Activated CD4-positive, alpha-beta T cell treated with anti-CD3 and anti-CD28 coated beads, Interleukin-2, amount 10 ng/mL, durations not matched to agents 24 days and 14 days (primary cell): ENCODE measurements around the gene GALNT9. TPM values are rescaled to one million over a fixed set of nuclear protein-coding genes. Genes with fewer than 3 reads are reported as not detected.
"Not testable (repeated sequence)": the region's sequence is repeated elsewhere in the genome, so short reads cannot be mapped to it uniquely, and the experiment has no call there.

ENCODE experiments used
- DNase-seq: peaks from one replicate; pipeline ENCODE4 v3.0.0; 2022
- H3K27ac Mint-ChIP-seq: one replicate; pipeline ENCODE4 v1.8.0; 2022; ENCODE audit warnings: mild to moderate bottlenecking, mixed read lengths
- H3K27me3 Mint-ChIP-seq: one replicate; pipeline ENCODE4 v1.8.0; 2022; ENCODE audit warnings: mixed read lengths
- H3K36me3 Mint-ChIP-seq: one replicate; pipeline ENCODE4 v1.8.0; 2022; ENCODE audit warnings: low read depth, mild to moderate bottlenecking, mixed read lengths
- H3K4me1 Mint-ChIP-seq: one replicate; pipeline ENCODE4 v1.8.0; 2021; ENCODE audit warnings: mixed read lengths
- H3K4me3 Mint-ChIP-seq: one replicate; pipeline ENCODE4 v1.8.0; 2022; ENCODE audit warnings: mild to moderate bottlenecking, moderate library complexity, mixed read lengths
- H3K9me3 Mint-ChIP-seq: one replicate; pipeline ENCODE4 v1.8.0; 2021; ENCODE audit warnings: mixed read lengths
- intact Hi-C: fragments of 100-400 bp; cut with micrococcal nuclease; formaldehyde crosslinking; loops from one replicate; pipeline ENCODE4 v1.15.1; 2023
- total RNA-seq: library from RNA; stranded (reverse); gene quantifications from 2 replicates; pipeline ENCODE4 v1.2.3, GENCODE V29; 2022

GALNT9 gene
- total RNA-seq, 1 donor from 2014 or later = not detected

DNA sequence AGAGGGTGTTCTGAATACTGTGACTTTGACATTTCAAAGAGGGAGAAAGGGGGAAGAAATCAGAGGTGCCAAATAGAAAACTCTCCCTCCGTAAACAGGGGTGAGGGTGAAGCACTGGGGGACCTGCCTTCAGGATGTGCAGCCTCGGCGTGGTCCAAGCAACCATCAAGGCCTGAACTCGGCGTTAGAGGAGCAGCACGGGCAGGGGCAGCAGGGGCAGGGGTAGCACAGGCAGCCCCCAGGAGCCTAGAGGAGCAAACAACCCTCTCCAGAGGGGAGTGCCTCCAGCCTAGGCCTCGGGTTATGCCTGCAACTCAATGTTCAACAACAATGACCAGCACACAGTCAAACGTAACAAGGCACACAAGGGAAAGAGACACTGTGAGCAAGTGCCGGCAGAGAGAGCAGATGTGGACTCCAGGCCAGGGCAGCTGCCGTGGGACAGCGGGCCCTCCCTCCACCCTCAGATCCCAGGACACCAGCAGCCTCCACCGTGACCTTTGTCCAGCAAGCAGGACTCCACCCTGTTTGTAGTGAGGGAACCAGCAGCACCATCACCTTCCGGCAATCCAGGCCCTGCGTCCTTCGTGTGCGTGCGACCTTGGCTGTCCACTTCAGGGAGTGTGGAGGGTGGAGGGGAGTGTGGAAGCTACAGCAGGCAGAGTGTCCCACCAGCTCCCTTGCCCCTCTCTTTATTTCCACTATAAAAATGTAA lies 18.0 kb downstream of the GALNT9 start:
- intact Hi-C loops = no loop called here
- Mint-ChIP-seq H3K9me3 (peaks cover 14% of the 10 kb centered on the region), H3K36me3 (no peaks in the 10 kb centered on the region), H3K4me1 (no peaks in the 10 kb centered on the region), H3K4me3 (no peak overlapping the region), H3K27ac (no peak overlapping the region), H3K27me3 (no peaks in the 10 kb centered on the region)
- no peak for DNase-seq

DNA sequence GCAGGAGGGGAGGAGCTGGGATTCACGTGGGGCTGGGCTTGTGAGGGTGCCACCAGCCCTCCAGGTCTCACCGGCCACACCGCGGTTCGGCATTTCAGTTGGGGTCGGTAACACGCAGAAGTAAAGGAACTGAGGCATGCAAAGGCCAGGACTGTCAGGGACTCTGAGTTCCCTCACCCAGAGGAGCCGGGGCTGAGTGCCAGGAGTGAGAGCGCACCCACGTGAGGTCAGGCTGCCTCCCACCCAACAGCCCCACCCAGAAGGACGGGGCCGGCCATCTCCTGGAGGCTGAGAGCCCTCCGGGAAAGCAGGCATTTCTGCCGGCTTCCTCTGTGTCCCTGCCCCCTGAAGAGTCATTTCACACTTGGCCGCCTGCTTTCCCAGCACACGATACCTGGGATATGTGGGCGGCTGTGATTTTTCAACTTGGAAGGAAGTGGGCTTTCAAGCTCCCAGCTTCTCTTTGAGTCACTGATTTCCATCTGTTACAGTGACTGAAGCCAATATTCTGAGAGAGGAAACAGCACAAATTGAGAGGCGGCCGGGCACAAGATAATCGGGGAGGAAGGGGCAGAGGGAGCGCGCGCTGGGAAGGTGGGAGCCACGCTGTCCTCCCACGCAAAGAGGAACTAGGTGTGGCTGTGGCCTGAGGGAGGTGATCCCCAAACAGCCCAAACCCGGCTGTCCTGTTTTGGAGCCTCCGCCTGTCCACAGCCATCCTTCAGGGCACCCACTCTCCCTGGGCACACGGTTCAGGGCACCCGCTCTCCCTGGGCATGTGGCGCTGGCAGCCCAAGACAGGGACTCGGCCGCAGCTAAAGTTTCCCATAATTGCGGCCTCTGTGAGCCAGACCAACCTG lies 19.0 kb downstream of the GALNT9 start:
- DNase-seq = no peak
- H3K27ac Mint-ChIP-seq = no peak overlapping the region
- no peak overlapping the region for H3K4me3 Mint-ChIP-seq
- H3K4me1 Mint-ChIP-seq = no peaks in the 10 kb centered on the region
- H3K9me3 Mint-ChIP-seq = peaks cover 14% of the 10 kb centered on the region
- H3K36me3 Mint-ChIP-seq = no peaks in the 10 kb centered on the region
- intact Hi-C loops = no loop called here
- no peaks in the 10 kb centered on the region for H3K27me3 Mint-ChIP-seq

DNA sequence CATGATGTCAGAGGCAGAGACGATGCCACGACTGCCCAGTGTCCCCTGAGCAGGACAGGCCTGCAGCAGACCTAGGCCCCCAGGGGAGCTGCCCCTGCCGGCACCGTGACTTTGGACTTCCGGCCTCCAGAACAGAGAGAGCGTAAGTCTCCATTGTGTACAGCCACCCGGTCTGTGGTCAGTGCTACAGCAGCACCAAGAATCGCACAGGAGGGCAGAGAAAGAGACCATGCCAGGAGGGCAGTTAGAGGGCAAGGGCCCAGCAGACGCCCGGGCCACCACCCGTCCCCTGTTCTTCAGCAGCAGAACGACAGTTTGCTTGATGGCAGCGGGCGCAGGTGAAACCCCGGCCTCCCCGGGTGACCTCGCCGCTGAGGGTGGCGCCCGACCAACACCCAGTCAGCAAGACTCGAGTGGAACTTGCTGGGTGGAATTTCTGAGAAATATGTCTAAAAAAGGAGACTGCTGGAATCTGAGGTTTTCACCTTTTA lies 19.7 kb downstream of the GALNT9 start:
- no peaks in the 10 kb centered on the region for H3K36me3 Mint-ChIP-seq
- H3K27ac Mint-ChIP-seq = no peak overlapping the region
- no peaks in the 10 kb centered on the region for H3K4me1 Mint-ChIP-seq
- DNase-seq = no peak
- no peak overlapping the region for H3K4me3 Mint-ChIP-seq
- no peaks in the 10 kb centered on the region for H3K27me3 Mint-ChIP-seq
- H3K9me3 Mint-ChIP-seq = peaks cover 14% of the 10 kb centered on the region
- intact Hi-C loops = no loop called here

DNA sequence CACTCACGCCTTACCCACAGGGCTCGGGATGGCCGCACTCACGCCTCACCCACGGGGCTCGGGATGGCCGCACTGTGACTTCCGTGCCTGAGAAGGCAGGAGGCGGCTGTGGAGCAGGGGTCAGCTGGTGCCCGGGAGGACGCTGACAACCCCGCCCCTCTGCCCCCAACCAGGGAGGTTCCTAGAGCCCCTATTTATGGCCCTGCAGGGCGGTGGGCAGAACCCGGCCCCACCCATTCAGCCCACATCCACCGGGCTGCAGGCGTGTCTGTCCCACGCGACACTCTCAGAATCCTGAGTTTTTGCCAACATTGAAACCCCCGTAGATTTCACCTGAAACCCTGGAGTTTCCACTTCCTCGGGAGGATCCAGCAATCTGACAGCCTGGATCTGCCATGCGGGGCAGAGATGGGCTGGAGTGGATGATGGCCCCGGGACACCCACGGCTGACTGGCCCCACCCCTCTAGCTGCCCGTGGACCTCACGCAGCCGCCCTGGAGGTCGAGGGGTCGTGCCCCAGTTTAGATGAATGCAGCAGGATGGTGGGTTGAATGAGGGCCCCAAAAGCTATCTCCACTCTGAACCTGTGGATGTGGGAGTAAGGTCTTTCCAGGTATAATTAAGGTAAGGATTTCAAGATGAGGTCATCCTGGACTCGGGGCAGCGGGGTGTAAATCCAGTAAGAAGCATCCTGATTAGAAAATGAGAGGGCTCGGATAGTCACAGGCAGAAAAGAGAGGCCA lies 20.4 kb downstream of the GALNT9 start:
- no peak overlapping the region for H3K4me3 Mint-ChIP-seq
- H3K27ac Mint-ChIP-seq = no peak overlapping the region
- DNase-seq = no peak
- peaks cover 14% of the 10 kb centered on the region for H3K9me3 Mint-ChIP-seq
- no peaks in the 10 kb centered on the region for H3K36me3 Mint-ChIP-seq
- no peaks in the 10 kb centered on the region for H3K27me3 Mint-ChIP-seq
- no peaks in the 10 kb centered on the region for H3K4me1 Mint-ChIP-seq
- intact Hi-C loops = no loop called here

DNA sequence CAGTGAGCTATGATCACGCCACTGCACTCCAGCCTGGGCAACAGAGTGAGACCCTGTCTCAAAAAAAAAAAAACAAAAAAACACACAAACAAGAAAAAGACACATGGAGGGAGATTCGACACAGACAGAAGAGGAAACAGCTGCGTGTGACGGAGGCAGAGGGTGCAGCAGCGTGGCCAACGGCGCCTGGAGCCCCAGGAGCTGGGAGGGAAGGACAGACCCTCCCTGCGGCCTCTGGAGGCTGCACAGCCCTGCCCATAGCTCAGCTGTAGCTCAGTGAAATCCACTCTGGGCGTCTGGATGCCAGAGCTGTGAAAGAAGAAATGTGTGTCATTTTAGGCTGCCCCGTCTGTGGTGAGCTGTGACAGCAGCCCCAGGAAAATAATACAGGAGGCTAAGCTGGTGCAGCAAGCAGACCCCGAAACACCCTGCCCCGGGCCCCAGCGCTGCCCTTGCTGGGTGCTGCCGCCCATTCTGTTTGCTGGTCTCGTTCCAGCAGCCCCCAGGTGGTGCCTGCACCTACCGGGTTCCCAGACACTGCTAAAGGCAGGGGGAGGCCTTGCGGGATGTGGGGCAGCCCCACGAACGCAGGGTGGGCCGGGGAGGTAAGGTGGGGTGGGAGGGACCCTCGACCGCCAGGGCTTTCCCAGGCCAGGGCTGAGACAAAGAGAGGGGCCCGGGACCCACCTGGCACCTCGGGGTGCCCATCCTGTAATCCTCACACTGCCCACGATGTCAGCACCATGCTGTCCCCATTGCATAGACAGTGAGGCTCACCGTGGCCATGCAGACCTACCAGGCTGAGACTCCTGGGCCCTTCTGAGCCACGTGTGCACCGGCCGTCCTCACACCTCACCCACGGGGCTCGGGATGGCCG lies 21.2 kb downstream of the GALNT9 start:
- H3K4me1 Mint-ChIP-seq = no peaks in the 10 kb centered on the region
- no peaks in the 10 kb centered on the region for H3K27me3 Mint-ChIP-seq
- DNase-seq = no peak
- H3K27ac Mint-ChIP-seq = no peak overlapping the region
- H3K4me3 Mint-ChIP-seq = no peak overlapping the region
- H3K36me3 Mint-ChIP-seq = no peaks in the 10 kb centered on the region
- peaks cover 14% of the 10 kb centered on the region for H3K9me3 Mint-ChIP-seq
- intact Hi-C loops = no loop called here

DNA sequence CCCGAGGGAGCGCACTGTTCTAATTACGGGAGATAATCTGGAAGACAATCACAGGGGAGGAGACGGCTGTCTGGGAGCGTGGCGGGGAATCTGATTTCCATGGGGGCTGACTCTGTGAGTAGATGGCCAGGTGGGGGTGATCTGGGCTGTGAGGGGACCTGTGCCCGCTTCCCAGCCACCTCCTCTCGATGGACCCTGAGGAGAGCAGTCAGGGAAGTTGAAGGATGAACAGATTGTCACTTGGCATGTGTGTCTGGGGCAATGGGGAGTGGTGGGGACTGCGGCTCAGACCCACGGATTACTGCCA lies 22.6 kb downstream of the GALNT9 start:
- no peak overlapping the region for H3K4me3 Mint-ChIP-seq
- intact Hi-C loops = no loop called here
- H3K9me3 Mint-ChIP-seq = peaks cover 13% of the 10 kb centered on the region
- DNase-seq = no peak
- H3K27me3 Mint-ChIP-seq = no peaks in the 10 kb centered on the region
- H3K27ac Mint-ChIP-seq = no peak overlapping the region
- H3K36me3 Mint-ChIP-seq = no peaks in the 10 kb centered on the region
- H3K4me1 Mint-ChIP-seq = no peaks in the 10 kb centered on the region

DNA sequence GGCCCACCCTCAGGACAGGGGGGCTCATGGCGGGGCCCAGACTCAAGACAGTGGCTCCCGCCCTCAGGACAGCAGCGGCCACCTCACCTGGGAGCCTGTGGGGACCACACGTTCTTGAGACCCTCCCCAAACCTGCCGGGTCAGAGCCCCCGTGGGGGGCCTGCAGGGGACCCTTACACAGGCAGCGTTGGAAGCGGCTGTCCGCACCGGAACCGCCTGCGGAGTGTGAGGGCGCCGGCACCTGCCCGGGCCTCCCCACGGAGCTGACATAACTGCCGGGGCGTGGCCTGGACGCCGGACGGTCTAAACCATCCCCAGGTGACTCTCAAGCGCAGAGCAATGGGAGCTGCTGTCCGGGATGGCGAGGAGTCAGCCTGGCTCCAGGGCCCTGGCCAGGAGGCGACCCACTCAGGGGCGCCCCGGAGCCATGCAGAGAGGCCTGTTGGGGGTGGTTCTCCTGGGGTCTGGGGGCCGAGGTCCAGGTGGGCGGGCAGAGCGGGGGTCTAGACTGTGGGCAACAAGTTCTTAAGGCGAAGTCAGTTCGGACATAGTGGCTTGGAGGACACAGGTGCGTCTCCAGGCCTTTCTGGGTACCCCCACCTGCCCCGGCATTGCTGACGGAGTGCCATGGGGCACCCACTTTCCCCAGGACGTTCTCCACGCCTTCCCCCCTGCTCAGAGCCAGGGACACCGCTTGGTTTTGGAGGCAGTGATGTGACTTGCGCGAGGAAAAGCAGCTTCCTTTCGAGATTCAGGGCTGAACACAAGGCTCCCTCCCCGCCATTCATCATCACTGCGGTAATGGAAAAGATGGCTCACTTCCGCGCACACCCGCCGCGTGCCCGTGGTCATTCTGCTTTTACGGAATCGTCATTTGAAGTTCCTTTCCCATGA lies 23.2 kb downstream of the GALNT9 start:
- H3K27ac Mint-ChIP-seq = no peak overlapping the region
- intact Hi-C loops = no loop called here
- no peaks in the 10 kb centered on the region for H3K4me1 Mint-ChIP-seq
- H3K27me3 Mint-ChIP-seq = no peaks in the 10 kb centered on the region
- H3K9me3 Mint-ChIP-seq = peaks cover 7% of the 10 kb centered on the region
- DNase-seq = no peak
- H3K4me3 Mint-ChIP-seq = no peak overlapping the region
- H3K36me3 Mint-ChIP-seq = no peaks in the 10 kb centered on the region

DNA sequence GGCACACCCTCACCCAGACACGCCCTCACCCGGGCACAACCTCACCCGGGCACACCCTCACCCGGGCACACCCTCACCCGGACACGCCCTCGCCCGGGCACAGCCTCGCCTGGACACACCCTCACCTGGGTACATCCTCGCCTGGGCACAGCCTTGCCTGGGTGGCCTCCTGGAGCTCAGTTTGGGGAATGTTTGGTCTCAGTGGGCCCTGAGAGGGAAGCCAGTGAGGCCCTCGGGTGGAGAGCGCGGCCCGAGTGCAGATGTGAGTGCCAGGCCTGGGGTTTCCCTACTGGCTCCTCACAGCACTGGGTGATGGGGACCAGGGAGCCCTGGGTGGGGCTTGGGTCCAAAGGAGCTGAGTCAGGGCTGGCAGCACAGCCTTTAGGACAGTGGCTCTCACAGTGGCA lies 23.8 kb downstream of the GALNT9 start:
- H3K4me3 Mint-ChIP-seq = no peak overlapping the region
- no peak for DNase-seq
- no peaks in the 10 kb centered on the region for H3K27me3 Mint-ChIP-seq
- H3K27ac Mint-ChIP-seq = no peak overlapping the region
- no peaks in the 10 kb centered on the region for H3K4me1 Mint-ChIP-seq
- no peaks in the 10 kb centered on the region for H3K36me3 Mint-ChIP-seq
- H3K9me3 Mint-ChIP-seq = peaks cover 3% of the 10 kb centered on the region
- intact Hi-C loops = no loop called here

DNA sequence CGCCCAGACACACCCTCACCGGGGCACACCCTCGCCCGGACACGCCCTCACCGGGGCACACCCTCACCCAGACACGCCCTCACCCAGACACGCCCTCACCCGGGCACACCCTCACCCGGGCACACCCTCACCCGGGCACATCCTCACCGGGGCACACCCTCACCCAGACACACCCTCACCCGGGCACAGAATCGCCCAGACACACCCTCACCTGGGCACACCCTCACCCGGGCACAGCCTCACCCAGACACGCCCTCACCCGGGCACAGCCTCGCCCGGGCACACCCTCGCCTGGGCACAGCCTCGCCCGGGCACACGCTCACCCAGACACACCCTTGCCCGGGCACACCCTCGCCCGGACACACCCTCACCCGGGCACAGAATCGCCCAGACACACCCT lies 24.5 kb downstream of the GALNT9 start:
- H3K27me3 Mint-ChIP-seq, H3K9me3 Mint-ChIP-seq, H3K4me1 Mint-ChIP-seq, DNase-seq, H3K36me3 Mint-ChIP-seq, H3K4me3 Mint-ChIP-seq, intact Hi-C loops, H3K27ac Mint-ChIP-seq: not testable (repeated sequence)

DNA sequence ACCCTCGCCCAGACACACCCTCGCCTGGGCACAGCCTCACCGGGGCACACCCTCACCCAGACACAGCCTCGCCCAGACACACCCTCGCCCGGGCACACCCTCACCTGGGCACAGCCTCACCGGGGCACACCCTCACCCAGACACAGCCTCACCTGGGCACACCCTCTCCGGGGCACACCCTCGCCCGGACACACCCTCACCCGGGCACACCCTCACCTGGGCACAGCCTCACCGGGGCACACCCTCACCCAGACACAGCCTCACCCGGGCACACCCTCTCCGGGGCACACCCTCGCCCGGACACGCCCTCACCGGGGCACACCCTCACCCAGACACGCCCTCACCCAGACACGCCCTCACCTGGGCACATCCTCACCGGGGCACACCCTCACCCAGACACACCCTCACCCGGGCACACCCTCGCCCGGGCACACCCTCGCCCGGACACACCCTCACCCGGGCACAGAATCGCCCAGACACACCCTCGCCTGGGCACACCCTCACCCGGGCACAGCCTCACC lies 25.5 kb downstream of the GALNT9 start:
- H3K9me3 Mint-ChIP-seq, H3K36me3 Mint-ChIP-seq, H3K27ac Mint-ChIP-seq, intact Hi-C loops, H3K4me3 Mint-ChIP-seq, H3K27me3 Mint-ChIP-seq, DNase-seq, H3K4me1 Mint-ChIP-seq: not testable (repeated sequence)

DNA sequence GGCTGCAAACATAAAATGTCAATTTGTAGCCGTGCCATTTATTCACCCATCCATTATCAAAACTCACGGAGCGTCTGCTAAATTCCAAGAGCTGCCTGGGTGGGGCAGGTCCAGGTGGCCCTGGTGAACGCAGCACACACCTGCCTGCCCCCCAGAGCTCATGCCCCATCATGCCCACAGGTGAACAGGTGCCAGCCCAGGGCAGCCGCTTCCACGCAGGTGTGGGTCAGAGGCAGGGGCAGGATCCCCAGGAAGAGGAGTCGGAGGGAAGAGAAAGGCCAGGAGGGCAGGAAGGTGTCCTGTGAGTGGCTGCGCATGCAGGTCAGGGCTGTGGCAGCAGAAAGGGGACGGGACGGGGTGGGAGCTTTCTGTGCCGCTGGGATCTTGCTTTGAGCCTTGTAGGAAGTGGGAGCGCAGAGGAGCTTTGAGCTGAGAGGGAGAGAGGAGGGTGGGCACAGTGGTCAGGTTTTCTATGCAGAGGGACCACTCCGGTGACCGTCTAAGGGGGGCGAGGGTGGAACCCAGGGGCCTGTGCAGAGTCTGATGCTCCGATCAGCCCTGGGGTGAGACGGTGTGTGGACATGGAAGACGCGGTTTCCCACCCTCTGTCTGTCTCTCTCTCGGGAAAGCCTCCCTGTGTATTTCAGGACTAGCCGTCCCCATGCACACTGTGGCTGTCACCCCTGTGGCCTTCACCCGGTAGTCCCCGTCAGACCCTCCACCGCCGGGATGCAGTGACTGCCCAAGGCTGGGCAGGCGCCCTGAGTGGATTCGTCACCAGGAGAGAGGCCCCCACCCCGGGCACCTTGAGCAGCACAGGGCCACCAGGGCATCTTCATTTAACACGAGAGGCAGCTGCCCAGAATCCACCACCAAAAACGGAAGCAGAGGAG lies 26.7 kb downstream of the GALNT9 start:
- Mint-ChIP-seq H3K36me3 (no peaks in the 10 kb centered on the region), H3K27me3 (no peaks in the 10 kb centered on the region), H3K27ac (no peak overlapping the region), H3K4me1 (no peaks in the 10 kb centered on the region), H3K9me3 (peaks cover 9% of the 10 kb centered on the region), H3K4me3 (no peak overlapping the region)
- intact Hi-C loops = no loop called here
- DNase-seq = no peak
